Hypothalamus (tissue), 51 donors: ENCODE results near the gene SLC2A13.
"Not testable (repeated sequence)": the region's sequence is repeated elsewhere in the genome, so short reads cannot be mapped to it uniquely, and the experiment has no call there.

Source experiments
- DNase-seq, 51 donors: peaks; one replicate each; lab custom pipeline; 2025; lab: John Stamatoyannopoulos, UW

The SLC2A13 gene

DNA sequence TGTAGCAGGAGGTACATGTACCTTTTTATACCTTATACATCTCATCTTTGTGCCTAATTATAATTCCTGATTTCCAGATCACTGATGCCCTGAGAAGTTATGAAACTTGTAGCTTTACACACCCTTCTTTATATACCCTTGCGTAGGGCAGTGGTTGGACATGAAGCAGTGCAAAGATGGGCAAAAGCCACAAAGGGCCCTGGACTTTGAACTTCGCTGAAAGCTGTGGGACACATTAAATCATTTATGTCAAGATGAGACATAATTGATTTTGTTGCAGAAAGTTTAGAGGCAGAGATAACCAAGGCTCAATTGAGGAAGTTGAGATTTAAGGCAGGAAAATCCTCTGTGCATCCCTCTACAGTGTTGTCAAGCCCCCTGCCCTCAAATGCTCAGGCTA is 170.0 kb downstream of the SLC2A13 start:
- DNase-seq = no peak

DNA sequence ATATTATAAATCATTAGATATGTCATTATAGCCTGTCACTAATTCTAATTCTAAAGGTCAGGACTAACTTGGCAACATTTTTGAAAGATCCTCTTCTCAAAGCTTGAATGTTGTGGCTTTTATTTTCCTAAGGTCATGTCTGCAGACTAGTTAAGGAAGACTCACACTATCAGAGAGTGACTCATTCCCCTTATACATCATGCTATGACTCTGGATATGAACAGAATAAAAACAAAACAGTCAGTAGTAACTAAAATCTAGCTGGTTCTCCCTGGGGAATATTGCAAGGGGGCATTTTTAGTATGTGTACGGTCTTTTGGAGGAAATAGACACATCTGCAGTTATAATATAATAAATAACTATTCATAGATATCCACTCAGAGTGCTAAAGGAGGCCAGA is 170.6 kb downstream of the SLC2A13 start:
- DNase-seq = no peak

DNA sequence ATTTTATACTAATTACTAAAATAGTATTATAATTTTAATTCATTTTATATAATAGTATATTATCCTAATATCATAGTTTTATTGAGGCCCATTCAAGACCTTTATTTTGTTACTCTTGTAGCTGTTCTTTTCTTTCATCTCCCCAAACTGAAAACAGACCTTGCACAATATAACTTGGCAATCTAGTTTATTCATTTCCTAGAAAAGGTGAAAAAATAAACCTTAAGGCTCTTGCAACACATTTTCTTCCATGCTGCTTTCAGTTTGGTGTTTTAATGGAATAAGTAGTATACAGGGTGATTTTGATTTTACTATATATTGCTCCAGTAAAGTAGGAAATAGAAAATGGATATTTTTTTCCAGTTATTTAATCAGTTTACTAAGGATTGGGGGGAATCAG is 174.0 kb downstream of the SLC2A13 start:
- no peak for DNase-seq

DNA sequence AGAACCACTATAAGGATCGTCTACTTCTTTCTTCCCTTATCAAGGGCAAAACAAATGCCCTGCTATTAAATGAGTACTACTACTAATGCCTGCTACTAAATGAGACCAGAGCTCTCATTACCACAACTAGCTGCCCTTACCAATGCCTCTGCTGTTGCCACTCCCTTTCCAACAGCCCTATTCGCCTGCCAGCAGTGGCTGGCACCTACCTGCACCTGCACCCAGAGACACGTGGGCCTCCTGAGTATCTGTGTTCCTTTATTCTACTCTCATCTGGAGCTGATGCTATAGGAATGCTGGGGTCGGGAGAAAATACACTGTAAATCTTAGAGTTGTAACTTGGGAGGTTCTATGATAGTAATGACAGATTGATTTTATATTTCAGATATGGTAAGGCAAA is 174.7 kb downstream of the SLC2A13 start:
- DNase-seq = no peak

DNA sequence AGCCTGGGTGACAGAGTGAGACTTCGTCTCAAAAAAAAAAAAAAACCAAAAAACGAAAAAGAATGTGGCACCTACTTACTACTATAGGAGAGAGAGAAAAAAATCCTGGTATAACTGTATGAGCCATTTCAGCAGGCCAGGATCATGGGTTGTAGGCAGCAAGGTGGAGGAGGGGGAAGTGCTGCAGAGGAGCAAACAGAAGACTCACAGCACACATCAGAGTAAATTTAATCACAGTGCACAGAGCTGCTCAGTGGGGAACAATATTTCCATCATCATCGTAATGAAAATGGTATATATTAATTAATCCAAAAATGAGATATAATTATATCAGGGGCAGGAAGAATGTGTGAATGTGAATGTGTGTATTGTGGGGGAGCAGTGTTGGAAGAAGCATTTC is 175.8 kb downstream of the SLC2A13 start:
- no peak for DNase-seq

DNA sequence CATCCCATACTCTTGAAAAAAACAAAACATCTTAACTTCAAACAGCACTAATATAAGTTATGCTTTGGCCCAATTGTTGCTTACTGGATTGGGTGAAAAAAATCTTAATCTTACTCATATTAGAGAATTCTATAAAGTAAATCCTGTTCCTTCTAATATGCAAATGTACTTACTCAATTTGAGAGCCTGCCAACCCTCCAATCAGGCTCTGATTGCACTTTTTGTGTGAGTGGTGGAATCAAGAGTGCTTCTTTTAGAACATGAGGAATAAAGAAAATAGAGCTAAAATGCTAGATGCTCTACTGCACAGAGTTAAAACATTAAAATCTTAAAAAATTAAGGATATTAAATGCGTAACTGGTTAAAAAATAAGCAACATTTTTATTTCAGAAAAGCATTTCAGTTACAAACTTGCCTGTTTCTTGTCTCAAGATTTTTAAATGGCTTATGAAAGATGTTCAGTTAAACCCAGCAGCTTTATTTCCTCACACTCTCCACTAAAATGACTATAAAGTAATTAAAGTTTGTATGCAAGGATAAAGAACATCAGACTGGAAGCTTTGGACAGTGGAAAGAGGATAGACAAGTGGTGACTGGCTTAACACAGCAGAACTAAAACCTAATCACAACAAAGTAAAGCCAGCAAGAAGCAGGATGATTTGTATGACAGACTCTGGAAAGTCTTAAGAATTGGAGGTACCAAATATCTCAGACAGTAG is 177.5 kb downstream of the SLC2A13 start:
- DNase-seq = peak in 1 of 51 donors; percentile 15

DNA sequence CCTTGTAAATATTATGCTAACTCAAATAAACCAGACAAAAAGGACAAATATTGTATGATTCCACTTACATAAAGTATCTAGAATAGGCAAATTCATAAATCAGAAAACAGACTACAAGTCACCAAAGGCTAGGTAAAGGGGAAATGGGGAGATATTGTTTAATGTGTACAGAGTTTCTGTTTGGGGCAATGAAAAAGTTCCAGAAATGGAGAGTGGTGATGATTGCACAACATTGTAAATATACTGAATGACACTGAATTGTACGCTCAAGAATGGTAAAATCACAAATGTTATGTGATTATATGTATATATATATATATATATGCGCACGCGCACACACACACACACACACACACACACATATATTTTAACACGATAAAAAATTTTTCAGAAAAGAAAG is 182.5 kb downstream of the SLC2A13 start:
- DNase-seq = no peak

DNA sequence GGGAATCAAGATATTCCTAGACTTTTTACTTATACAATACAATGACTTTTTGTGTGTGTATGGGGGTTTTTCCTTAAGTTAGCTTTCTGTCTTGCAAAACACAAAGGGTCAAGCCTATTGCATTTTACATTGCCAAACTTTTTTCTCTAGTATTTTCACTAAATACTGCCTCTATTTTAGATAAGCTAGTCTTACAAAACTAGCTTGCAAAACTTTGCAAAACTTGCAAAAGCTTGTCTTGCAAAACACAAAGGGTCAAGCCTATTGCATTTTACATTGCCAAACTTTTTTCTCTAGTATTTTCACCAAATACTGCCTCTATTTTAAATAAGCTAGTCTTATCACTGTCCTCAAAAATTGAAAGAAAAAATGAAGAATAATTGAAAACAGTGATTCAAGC is 183.3 kb downstream of the SLC2A13 start:
- DNase-seq = not testable (repeated sequence)

DNA sequence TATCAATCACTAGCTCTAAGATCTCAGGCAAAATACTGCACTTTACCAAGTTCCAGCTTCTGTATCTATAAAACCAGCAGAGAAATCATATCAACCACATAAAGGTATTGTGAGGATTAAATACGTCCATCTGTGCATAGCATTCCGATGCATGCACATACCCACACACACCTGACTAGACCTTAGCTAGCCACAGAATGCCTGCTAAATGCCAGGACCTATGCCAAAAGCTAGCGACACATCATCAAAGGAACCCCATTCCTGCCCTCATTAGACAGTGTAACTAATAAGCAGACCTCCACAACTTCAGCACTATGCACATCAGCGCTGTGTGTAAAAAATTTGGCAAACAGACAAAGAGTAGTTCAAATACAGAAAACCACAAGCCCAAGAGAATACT is 185.2 kb downstream of the SLC2A13 start:
- DNase-seq = no peak

DNA sequence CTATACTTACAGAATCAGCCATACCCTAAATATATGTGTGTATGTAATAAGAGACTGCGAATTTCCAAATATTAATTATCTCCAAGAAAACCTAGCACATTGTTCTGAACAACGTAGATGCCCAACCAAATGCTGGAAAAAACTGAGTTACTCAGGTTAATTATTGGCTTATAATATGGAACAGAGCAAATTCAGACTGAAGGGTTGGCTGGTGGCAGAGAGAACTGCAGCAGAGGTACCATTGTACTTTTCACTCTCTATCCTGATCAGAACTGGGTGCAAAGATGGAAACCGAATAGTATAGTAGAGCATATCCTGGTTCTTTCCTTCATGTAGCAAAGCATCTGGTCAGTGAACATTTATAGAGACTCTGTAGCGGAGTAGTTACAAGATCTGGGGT is 185.7 kb downstream of the SLC2A13 start:
- no peak for DNase-seq

DNA sequence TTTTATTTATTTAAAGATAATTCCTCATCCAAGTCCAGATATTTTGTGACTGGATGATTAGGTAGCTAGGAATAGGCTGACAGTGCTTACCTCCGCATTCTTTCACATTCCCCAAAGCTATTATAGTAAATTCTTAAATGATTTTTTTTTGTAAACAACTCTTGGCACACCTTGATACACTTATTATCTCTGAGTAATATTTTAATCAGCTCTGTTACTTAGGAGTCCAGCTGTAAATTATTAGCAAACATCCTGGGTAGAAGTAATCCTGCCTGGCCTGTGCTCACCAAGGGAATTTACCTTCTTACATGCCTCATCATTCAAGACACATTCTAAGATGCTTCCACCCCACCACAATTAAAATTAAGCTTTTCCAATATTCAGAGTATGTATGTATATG is 186.1 kb downstream of the SLC2A13 start:
- no peak for DNase-seq

DNA sequence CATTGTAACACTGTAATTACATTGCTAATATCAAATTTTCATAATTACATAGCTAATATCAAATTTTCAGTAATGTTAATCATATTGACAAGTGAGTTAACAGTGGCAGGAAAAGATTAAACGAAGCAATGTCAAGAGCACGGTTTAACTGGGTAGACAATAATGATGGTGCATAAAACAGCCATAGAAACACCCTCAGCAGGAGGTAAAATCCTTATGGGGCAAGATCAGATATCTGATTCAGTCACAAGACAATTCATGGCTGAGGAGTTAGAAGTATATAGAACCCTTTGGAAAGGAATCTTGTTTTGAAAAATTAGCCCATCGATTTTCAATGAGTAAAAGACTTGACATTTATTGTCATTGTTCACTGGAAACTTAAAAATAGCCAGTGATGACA is 190.6 kb downstream of the SLC2A13 start:
- no peak for DNase-seq

DNA sequence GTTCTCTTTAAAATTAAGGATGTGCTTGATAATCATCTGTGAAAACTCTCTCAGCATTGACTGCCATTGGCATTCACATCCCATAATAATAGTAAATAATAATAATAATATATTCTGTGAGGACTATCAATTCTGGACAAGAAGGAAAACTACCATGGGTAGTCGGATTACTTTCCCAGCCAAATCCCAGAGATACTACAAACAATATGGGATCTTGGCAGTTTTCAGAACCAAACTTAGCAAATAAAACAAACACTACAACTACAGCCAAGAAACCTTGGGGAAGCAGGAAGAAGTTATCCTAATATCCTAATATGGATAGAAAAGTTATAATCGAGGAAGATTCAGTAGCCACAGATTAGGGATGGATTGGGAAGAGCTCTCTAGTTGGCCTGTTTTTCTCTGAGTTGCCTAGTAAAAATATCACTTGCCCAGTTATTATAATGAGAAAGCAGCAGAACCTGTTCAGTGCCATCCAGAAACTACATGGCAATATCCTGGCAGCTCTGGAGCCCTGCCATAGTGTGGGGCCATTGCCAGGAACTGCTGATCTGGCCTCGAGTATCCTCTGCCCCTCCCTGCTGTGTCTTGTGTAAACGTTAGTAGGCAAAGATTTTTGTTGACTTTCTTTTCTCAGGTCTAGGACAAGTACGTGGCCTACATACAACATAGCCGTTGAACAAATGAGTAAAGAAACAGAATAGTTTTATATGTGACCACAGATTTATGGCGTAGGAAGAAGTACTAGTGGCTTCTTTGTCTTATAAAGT is 193.5 kb downstream of the SLC2A13 start:
- no peak for DNase-seq

DNA sequence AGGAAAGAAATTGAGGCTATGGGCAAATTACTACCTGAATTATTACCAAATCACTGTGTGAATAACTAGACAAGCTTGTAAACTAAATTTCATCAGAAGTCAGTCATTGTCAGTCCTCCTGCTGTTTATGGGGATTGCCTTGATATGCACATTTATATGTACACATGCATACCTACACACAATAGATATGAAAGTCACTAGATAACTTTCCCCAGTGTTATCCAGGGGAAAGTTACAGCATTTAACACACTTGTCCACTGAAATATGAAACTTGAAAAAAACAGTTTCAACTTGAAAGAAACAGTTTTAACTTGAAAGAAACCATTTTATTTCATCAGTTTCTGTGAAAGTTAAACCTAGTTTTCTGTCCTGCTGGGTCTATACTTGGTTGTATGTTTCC is 199.6 kb downstream of the SLC2A13 start:
- no peak for DNase-seq

DNA sequence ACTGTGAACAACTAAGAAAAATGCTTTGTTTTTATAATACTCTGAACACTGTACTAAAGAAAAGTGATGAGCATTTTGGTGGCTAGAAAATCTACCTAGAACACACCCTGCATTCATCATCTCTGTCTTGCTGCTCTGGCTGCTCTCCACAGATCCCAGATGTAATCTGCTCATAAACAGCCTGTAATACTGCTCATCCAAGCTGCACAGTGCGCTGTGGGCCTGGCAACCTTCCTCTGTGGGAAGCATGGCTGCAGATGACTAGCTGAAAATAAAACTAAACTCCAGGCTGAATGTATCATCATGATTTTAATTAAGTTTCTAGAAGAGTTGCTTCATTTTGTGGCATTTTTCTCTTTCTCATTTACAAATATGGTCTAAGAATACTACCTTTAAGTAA is 200.7 kb downstream of the SLC2A13 start:
- DNase-seq = peak in 20 of 51 donors; percentile 0 to 65 (median 8)

DNA sequence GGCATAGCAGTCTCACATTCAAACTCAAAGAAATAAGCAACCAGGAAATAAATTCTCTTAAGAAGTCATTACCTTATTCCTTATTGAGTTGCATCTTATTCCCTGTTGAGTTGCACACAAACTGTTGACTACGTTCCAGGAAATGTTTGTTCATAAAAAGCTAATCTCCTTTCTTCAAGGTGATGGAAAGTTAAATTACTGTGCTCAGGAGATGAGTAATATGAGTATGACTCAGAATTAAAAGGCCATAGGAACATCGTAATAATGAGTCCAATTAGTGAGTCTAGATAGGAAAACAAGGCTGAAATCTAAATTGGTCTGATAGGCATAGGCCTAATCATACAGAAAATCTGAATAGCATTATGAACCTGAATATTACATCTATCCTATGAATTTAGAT is 203.1 kb downstream of the SLC2A13 start:
- DNase-seq = no peak

DNA sequence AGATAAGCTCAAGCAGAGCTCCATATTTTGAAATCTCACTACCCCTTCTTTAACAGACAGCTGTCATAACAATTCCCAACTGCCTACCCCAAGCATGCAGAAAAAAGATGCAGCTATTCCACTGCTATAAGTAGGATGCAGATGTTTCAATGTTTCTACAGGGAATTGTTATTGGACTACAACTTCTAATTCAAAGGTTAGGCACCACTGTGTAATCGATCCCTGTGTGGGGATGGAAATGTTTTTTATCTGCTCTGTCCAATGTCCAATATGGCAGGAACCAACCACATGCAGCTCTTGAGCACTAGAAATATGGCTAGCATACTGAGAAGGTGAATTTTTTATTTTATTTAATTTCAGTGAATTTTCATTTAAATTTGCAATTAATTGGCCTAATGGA is 208.6 kb downstream of the SLC2A13 start:
- DNase-seq = no peak

DNA sequence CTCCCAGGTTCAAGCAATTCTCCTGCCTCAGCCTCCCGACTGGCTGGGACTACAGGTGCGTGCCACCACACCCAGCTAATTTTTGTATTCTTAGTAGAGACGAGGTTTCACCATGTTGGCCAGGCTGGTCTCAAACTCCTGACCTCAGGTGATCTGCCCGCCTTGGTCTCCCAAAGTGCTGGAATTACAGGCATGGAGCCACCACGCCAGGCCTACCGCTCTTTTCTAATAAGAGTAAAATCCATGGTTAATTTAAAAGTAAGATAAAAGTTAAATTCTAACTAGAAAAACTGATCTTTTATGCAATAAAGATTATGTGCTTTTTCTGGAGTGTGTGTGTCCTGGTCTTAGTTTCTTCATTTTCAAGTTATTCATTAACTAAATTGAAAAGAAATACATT is 212.5 kb downstream of the SLC2A13 start:
- not testable (repeated sequence) for DNase-seq

DNA sequence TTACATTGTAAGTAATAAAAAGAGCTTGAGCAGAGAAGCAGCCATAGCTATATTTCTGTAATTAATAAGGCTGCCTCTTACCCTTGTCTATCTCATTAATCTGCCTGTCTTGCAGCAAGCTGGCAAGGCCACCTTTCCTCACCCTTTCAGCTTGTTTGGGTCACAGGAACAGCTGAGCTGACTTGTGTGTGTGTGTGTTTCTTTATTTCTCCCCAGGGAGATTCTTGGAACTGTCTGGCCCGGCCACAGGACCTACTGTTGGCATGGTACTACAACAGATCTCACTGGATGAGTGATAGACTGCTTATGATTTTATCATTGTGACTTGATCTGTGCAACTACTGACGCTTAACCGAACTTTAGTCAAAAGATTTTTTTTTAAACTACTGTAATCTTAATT is 213.7 kb downstream of the SLC2A13 start:
- no peak for DNase-seq

DNA sequence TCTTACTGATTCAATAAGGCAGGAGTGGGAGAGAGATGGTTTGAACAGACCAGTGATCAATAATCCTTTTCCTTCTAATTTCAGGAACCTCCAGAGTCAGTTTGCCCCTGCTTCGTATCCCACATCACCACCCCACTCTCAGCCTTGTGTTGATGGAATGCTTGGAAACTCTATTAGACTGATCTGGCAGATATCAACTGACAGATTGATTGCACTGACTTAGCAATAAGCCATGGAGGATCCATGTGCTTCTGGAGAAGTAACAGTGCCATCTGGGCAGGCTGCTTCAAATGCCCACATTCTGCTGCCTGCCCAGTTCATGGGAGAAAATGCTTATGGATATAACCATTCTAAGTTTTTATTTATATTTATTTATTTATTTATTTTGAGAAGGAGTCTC is 218.0 kb downstream of the SLC2A13 start:
- no peak for DNase-seq

DNA sequence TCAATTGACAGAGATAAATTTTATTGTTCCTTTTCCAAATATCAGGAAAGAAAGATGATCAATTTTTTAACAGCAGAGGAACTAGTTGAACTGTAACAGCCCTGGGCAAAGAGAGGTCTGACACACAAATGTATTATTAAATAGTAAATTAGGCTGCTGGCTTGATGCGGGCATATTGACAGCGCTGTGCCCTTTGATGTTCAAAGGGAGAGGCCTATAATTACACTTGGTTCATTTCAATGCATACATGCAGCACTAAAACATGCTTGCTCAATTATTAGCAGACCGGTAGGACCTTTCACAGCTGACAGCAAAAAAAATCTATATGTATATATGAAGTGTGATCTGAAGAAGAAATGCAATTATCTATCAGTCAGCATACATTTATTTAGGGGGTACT is 219.8 kb downstream of the SLC2A13 start:
- no peak for DNase-seq

DNA sequence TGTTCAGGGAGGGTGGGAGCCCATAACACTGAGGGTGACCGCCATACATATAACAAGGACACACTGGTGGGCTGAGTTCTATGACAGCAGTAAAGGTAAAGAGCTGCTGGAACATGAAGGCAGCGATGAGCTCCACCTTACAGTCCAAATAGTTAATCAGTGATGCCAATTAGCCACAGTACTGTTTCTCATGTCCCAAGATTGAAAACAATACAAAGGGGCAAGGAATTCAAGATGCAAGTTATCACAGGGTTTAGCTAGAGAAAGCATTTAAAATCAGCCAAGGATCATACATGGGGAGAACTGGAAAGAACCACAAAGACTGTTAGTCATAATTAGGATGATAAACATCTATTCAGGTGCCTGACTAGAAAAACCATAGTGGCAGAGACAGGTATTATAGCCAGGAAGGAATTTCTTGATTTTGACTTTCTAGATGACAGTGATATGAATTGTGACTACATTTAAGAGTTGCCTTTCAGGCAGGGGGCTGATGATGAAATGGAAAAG is 221.2 kb downstream of the SLC2A13 start:
- DNase-seq = no peak
